HepG2 (cell line): Measurements from ENCODE around the gene PTPN14. TPM values are rescaled to one million over a fixed set of nuclear protein-coding genes. Genes with fewer than 3 reads are reported as not detected.
A peak's percentile ranks its signal among the peaks of the same experiment; 100 is the strongest.

Experiments used
- CREBL2 ChIP-seq: sonication (generic); formaldehyde crosslinking; IDR thresholded peaks from 2 replicates; pipeline ENCODE4 v1.8.1; 2023; ENCODE audit warnings: missing genetic modification reagents, mild to moderate bottlenecking, borderline replicate concordance
- GTF2F1 ChIP-seq: fragments of 150-350 bp; IDR thresholded peaks from 2 replicates; pipeline ENCODE4 v1.6.1; 2014; ENCODE audit warnings: low read length
- NKX3-1 ChIP-seq: sonication (generic); formaldehyde crosslinking; IDR thresholded peaks from 2 replicates; pipeline ENCODE4 v1.5.0; 2020; ENCODE audit warnings: missing genetic modification reagents
- PCBP1 ChIP-seq: fragments of 200-400 bp; formaldehyde crosslinking; IDR thresholded peaks from 2 replicates; pipeline ENCODE4 v1.6.1; 2017; ENCODE audit warnings: mild to moderate bottlenecking, low read depth, low read length, borderline replicate concordance
- PHF8 ChIP-seq: sonication (generic); formaldehyde crosslinking; IDR thresholded peaks from 2 replicates; pipeline ENCODE4 v1.5.0; 2020; ENCODE audit warnings: missing genetic modification reagents
- POGK ChIP-seq: sonication (generic); formaldehyde crosslinking; conservative IDR thresholded peaks from 2 replicates; pipeline ENCODE4 v1.8.0; 2022; ENCODE audit warnings: mild to moderate bottlenecking, moderate library complexity, missing genetic modification reagents
- POLR2A ChIP-seq, 2 experiments: IDR thresholded peaks; 2 replicates each; pipeline ENCODE4 v1.6.1; 2011; ENCODE audit warnings: low read depth in 2 of 2, low read length in 2 of 2, mild to moderate bottlenecking in 1 of 2, moderate library complexity in 1 of 2; ENCODE audit not compliant: insufficient read depth in 1 of 2
- PRPF4 ChIP-seq: fragments of 200-400 bp; formaldehyde crosslinking; IDR thresholded peaks from 2 replicates; pipeline ENCODE4 v1.6.1; 2016; ENCODE audit warnings: low read length, low read depth; ENCODE audit not compliant: poor library complexity, severe bottlenecking
- SOX13 ChIP-seq, 3 experiments: fragments of 450-650 bp in 1 of 3; sonication (generic) in 1 of 3; formaldehyde crosslinking in 1 of 3; IDR thresholded peaks in 2 of 3; conservative IDR thresholded peaks in 1 of 3; 2 replicates each; pipeline versions ENCODE4 v1.5.0 to v1.6.1; 2016 to 2020; ENCODE audit warnings: antibody characterized with exemption in 1 of 3, mild to moderate bottlenecking in 1 of 3, missing compliant biosample characterization in 1 of 3, missing genetic modification reagents in 1 of 3, moderate library complexity in 1 of 3
- SP2 ChIP-seq: sonication (generic); formaldehyde crosslinking; IDR thresholded peaks from 2 replicates; pipeline ENCODE4 v1.5.1; 2020; ENCODE audit warnings: mild to moderate bottlenecking, missing genetic modification reagents
- SRSF4 ChIP-seq: fragments of 200-400 bp; formaldehyde crosslinking; IDR thresholded peaks from one replicate; pipeline ENCODE4 v1.6.1; 2018; ENCODE audit warnings: mild to moderate bottlenecking, low read depth, low read length, moderate library complexity; ENCODE audit not compliant: poor library complexity, severe bottlenecking
- TBX3 ChIP-seq: fragments of 450-650 bp; IDR thresholded peaks from 2 replicates; pipeline ENCODE4 v1.6.1; 2017; ENCODE audit warnings: antibody characterized with exemption, mild to moderate bottlenecking, inconsistent platforms, borderline replicate concordance
- U2AF1 ChIP-seq: fragments of 200-400 bp; formaldehyde crosslinking; optimal IDR thresholded peaks from 2 replicates; pipeline ENCODE3; 2017; ENCODE audit warnings: mild to moderate bottlenecking, low read depth, low read length
- ZBTB2 ChIP-seq: sonication (generic); formaldehyde crosslinking; IDR thresholded peaks from 2 replicates; pipeline ENCODE4 v1.8.0; 2022; ENCODE audit warnings: low read depth, missing genetic modification reagents
- ZEB1 ChIP-seq: IDR thresholded peaks from 2 replicates; pipeline ENCODE4 v1.6.1; 2012; ENCODE audit warnings: mild to moderate bottlenecking, low read depth, inconsistent platforms; ENCODE audit not compliant: insufficient replicate concordance
- ZFY ChIP-seq: sonication (generic); formaldehyde crosslinking; IDR thresholded peaks from 2 replicates; pipeline ENCODE4 v1.4.0; 2020; ENCODE audit warnings: missing genetic modification reagents
- ZIK1 ChIP-seq: sonication (generic); formaldehyde crosslinking; IDR thresholded peaks from 2 replicates; pipeline ENCODE4 v1.5.0; 2020; ENCODE audit warnings: mild to moderate bottlenecking, low read depth, missing genetic modification reagents, borderline replicate concordance
- ZNF143 ChIP-seq: sonication (generic); formaldehyde crosslinking; IDR thresholded peaks from 2 replicates; pipeline ENCODE4 v1.4.0; 2020; ENCODE audit warnings: missing genetic modification reagents
- ZNF253 ChIP-seq: sonication (generic); formaldehyde crosslinking; IDR thresholded peaks from 2 replicates; pipeline ENCODE4 v1.8.0; 2022; ENCODE audit warnings: mild to moderate bottlenecking, missing genetic modification reagents, borderline replicate concordance
- ZNF441 ChIP-seq: sonication (generic); formaldehyde crosslinking; IDR thresholded peaks from 2 replicates; pipeline ENCODE4 v1.7.0; 2021; ENCODE audit warnings: missing genetic modification reagents, borderline replicate concordance
- ZNF639 ChIP-seq: conservative IDR thresholded peaks from 2 replicates; pipeline ENCODE4 v1.6.1; 2018; ENCODE audit warnings: missing genetic modification reagents
- ZNF775 ChIP-seq: sonication (generic); formaldehyde crosslinking; IDR thresholded peaks from 2 replicates; pipeline ENCODE4 v1.4.0; 2020; ENCODE audit warnings: missing genetic modification reagents, mild to moderate bottlenecking, moderate library complexity, borderline replicate concordance
- ZUFSP ChIP-seq: sonication (generic); formaldehyde crosslinking; IDR thresholded peaks from 2 replicates; pipeline ENCODE4 v1.9.0; 2021; ENCODE audit warnings: missing genetic modification reagents, mild to moderate bottlenecking, borderline replicate concordance
- polyA plus RNA-seq, 8 experiments: library from polyadenylated mRNA; depleted of rRNA in 3 of 8; stranded (reverse) in 7 of 8; unstranded in 1 of 8; fragments of >200 nt; fragmentation: Illumina TruSeq in 4 of 8; extraction: Trizol in 4 of 8; gene quantifications; 2 replicates each; pipeline versions ENCODE4 v1.2.1 to v1.2.3, GENCODE V29; 2011 to 2016; ENCODE audit warnings: low read depth in 4 of 8, missing spikeins in 1 of 8, mixed read lengths in 1 of 8; ENCODE audit not compliant: insufficient read depth in 1 of 8
- total RNA-seq, 5 experiments: library from RNA; depleted of rRNA; stranded (reverse); fragments of >200 nt; fragmentation: Illumina TruSeq; extraction: Trizol; gene quantifications; 2 replicates each; pipeline ENCODE4 v1.2.3, GENCODE V29; 2016; ENCODE audit warnings: low read depth in 1 of 5

Gene PTPN14
- total and polyA plus RNA-seq, 2 of the 13 experiments (the other 11 are each of a cell fraction or from before 2014, with no cell fraction given), result 3.9 to 4.7 TPM

- TF ChIP-seq PHF8 (CRISPR knock-in tag) (0 out of 2 replicates have a peak, but pooled peaks have one; percentile 34), ZNF639 (CRISPR knock-in tag) (no peak), ZEB1 (peak; percentile 98), ZNF253 (CRISPR knock-in tag) (no peak), ZFY (CRISPR knock-in tag) (no peak), SRSF4 (no peak), PCBP1 (no peak), TBX3 (peak; percentile 92), ZUFSP (no peak), SP2 (no peak), GTF2F1 (no peak), CREBL2 (CRISPR knock-in tag) (no peak), U2AF1 (no peak), ZNF775 (CRISPR knock-in tag) (no peak), NKX3-1 (no peak), ZIK1 (CRISPR knock-in tag) (no peak), ZBTB2 (CRISPR knock-in tag) (no peak), ZNF441 (no peak), POLR2A (IDR thresholded peaks at IDR 0.05; ENCODE audit: insufficient read depth in 1 of 2, low read depth in 2 of 2, low read length in 2 of 2) (no peak), SOX13 (IDR thresholded peaks at IDR 0.05) (no peak), SOX13 (CRISPR knock-in tag; conservative IDR thresholded peaks at IDR 0.05 in 1 of 2, IDR thresholded peaks at IDR 0.05 in 1 of 2) (peak in 1 of 2 experiments; percentile 81; a peak in 2 of 4 replicates), POGK (no peak), PRPF4 (no peak), ZNF143 (CRISPR knock-in tag) (no peak)
Observed at GRCh38 chr1:214439352-214440119, 111.9 kb downstream of the PTPN14 start (continued).
